Prostate gland (tissue), 2 donors: Measurements from ENCODE around the gene AMOTL2. TPM values are rescaled to one million over a fixed set of nuclear protein-coding genes. Genes with fewer than 3 reads are reported as not detected.

ENCODE experiments used
- DNase-seq: peaks from one replicate; pipeline ENCODE4 v3.0.0-alpha.2; 2019; ENCODE audit warnings: low spot score
- H3K27ac ChIP-seq, 2 donors: fragments of 200-600 bp; sonication (generic); 2 replicates each; pipeline ENCODE4 v1.5.1; 2017 to 2019
- H3K27me3 ChIP-seq: fragments of 200-600 bp; sonication (generic); replicated peaks from 2 replicates; pipeline ENCODE4 v1.5.1; 2019; ENCODE audit not compliant: insufficient read depth
- H3K36me3 ChIP-seq, 2 donors: fragments of 200-600 bp; sonication (generic); 1 replicate in 1 of 2; 2 replicates in 1 of 2; pipeline versions ENCODE4 v1.5.1 to v1.8.1; 2017 to 2019
- H3K4me1 ChIP-seq: fragments of 200-600 bp; sonication (generic); replicated peaks from 2 replicates; pipeline ENCODE4 v1.5.1; 2019
- H3K4me3 ChIP-seq, 2 donors: fragments of 200-600 bp; sonication (generic); 2 replicates each; pipeline ENCODE4 v1.5.1; 2017 to 2019
- H3K9me3 ChIP-seq: fragments of 200-600 bp; sonication (generic); 2 replicates; pipeline ENCODE4 v1.5.1; 2017
- POLR2A ChIP-seq: fragments of 450-650 bp; IDR thresholded peaks from one replicate; pipeline ENCODE4 v1.6.1; 2016; ENCODE audit warnings: antibody characterized with exemption, mild to moderate bottlenecking
- POLR2AphosphoS5 ChIP-seq: sonication (generic); formaldehyde crosslinking; IDR thresholded peaks from one replicate; pipeline ENCODE4 v1.6.1; 2017; ENCODE audit warnings: antibody characterized with exemption
- WGBS: methylation state at CpG from one replicate; pipeline ENCODE4 v1.1.5; 2018; 5-methylcytosine and 5-hydroxymethylcytosine counted together
- intact Hi-C: fragments of 100-400 bp; cut with DNase I; formaldehyde crosslinking; loops from one replicate; pipeline ENCODE4 v1.14.2; 2022
- total RNA-seq, 2 donors: library from RNA; depleted of rRNA; stranded (reverse); fragments of >200 nt; gene quantifications; one replicate each; pipeline ENCODE4 v1.1.0, GENCODE V29; 2016
- TF ChIP-seq, protein P1 (sequence below), 4 experiments: fragments of 200-600 bp in 2 of 4; fragments of 450-650 bp in 2 of 4; sonication (generic) in 2 of 4; IDR thresholded peaks; 1 replicate in 3 of 4; 2 replicates in 1 of 4; pipeline ENCODE4 v1.5.1; 2016 to 2019; ENCODE audit warnings: antibody characterized with exemption in 4 of 4, mild to moderate bottlenecking in 2 of 4, moderate library complexity in 2 of 4

AMOTL2 gene
- total RNA-seq, 2 donors from 2014 or later, result 86.1 to 92.8 TPM

DNA sequence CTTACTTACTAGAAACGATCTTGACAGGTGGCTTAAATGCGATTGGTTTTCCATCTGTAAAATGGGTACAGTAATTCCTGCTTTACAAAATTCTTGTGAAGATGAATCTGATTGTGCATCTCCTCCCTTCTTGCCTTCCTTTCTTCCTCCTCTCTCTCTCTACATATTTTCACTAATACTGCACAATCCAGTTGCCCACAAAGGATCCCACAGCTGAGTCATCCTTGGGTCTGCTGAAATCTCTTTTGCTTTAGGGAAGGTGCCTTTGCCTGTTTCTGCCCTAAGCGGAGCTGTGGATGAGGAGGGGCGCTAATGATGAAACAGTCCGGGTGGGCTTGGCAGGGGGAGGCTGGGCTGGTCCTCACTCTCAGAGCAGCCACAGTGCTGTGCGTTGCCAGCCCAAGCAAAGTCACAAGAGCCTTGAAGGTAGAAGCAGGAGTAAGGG, 46.1 kb downstream of the AMOTL2 start:
- Histone ChIP-seq H3K4me1 (peaks cover 5% of the 10 kb centered on the region), H3K27ac (no peak overlapping the region), H3K27me3 (no peaks in the 10 kb centered on the region), H3K9me3 (no peaks in the 10 kb centered on the region), H3K36me3 (no peaks in the 10 kb centered on the region), H3K4me3 (no peak overlapping the region)
- 68% methylated on average over 6 of the region's 6 CpGs for WGBS
- intact Hi-C loops, result no loop called here
- TF ChIP-seq POLR2A, result no peak
- TF ChIP-seq, protein P1, sequence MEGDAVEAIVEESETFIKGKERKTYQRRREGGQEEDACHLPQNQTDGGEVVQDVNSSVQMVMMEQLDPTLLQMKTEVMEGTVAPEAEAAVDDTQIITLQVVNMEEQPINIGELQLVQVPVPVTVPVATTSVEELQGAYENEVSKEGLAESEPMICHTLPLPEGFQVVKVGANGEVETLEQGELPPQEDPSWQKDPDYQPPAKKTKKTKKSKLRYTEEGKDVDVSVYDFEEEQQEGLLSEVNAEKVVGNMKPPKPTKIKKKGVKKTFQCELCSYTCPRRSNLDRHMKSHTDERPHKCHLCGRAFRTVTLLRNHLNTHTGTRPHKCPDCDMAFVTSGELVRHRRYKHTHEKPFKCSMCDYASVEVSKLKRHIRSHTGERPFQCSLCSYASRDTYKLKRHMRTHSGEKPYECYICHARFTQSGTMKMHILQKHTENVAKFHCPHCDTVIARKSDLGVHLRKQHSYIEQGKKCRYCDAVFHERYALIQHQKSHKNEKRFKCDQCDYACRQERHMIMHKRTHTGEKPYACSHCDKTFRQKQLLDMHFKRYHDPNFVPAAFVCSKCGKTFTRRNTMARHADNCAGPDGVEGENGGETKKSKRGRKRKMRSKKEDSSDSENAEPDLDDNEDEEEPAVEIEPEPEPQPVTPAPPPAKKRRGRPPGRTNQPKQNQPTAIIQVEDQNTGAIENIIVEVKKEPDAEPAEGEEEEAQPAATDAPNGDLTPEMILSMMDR (IDR thresholded peaks at IDR 0.05), result no peak
- no peak for TF ChIP-seq POLR2AphosphoS5
- no peak for DNase-seq

DNA sequence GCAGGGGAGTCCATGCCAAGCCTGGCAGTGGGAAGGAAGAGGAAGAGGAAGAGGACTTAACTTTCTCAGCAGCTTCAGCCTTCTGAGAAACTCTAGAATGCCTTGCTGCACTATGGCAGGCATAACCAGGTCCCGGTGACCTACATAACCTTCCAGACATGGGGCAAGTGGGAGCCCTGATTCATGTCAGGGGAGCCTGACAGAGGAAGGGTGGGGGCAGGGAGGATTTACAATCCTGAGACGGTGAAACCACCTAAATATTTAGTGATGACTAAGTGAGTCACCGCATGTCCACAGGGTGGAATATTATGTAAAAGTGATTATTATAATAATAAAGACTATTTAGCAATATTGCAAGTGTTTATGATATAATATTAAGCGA, 46.7 kb downstream of the AMOTL2 start:
- no peak overlapping the region for H3K4me3 ChIP-seq
- DNase-seq, result no peak
- no peaks in the 10 kb centered on the region for H3K9me3 ChIP-seq
- H3K4me1 ChIP-seq, result peaks cover 5% of the 10 kb centered on the region
- intact Hi-C loops, result no loop called here
- no peak for TF ChIP-seq POLR2AphosphoS5
- TF ChIP-seq, protein P1 (IDR thresholded peaks at IDR 0.05), result no peak
- TF ChIP-seq POLR2A, result no peak
- no peaks in the 10 kb centered on the region for H3K27me3 ChIP-seq
- H3K27ac ChIP-seq, result no peak overlapping the region
- WGBS, result 74% methylated on average over 4 of the region's 4 CpGs
- no peaks in the 10 kb centered on the region for H3K36me3 ChIP-seq

DNA sequence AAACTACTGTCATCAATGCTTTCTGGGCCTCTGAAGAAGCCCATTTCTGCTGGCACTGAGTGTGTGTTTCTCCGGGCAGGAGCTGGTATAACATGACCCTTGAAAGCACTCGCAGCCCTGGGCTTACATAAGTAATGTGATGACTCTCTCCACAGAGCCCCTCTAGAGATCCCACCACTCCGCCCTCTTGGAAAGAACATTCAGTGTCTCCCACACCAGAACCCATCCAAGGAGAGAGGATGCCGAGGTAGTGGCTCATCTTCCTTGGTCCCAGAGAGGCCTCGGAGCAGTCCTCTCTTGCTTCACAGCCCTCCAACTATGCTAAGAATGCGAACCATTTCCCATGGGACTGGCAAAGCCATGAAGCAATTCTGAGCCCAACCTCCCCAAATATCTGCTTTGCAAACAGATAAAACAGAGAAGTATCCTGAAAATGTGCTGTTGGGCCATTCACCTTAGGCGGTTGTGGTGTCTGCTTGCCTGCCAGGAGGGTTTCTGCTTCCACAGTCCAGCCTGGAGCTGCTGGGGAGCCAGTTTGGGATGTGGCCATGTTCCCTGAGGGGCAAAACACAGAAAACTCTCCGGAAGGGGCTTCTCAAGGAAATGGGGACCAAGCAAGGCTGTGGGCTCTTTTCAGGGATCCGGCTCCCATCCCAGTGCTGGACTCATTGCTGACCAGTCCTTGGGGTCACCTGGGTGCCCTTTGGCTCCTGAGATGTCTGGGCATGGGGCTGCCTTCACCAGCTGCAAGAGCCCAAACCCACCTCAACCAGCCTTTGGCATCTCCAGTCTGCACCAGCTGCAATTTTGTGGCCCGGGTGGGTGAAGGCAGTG, 47.3 kb downstream of the AMOTL2 start:
- H3K4me1 ChIP-seq, result peaks cover 5% of the 10 kb centered on the region
- intact Hi-C loops, result no loop called here
- 59% methylated on average over 10 of the region's 10 CpGs for WGBS

DNA sequence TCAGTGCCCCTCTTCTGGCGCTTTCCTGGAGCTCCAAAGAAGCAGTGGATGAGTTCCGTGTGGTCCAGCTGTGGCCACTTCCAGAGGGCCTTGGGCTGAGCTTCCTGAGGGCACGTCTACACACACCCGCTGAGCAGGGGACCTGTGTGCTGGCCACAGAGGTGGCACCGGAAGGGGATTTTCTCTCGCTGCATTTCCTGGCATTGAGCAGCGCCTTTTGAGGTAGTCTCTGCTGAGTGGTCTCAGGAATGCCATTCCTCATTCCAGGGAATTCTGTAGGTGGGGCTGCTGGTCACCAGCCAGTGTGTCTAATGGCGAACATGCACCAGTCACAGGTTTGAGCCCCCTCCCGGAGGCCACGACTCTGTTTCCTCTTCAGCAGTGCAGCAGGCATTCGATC, 48.1 kb downstream of the AMOTL2 start:
- Histone ChIP-seq H3K27ac (no peak overlapping the region), H3K4me1 (peaks cover 5% of the 10 kb centered on the region), H3K4me3 (no peak overlapping the region), H3K36me3 (no peaks in the 10 kb centered on the region), H3K27me3 (no peaks in the 10 kb centered on the region), H3K9me3 (no peaks in the 10 kb centered on the region)
- no peak for TF ChIP-seq POLR2A
- no peak for TF ChIP-seq POLR2AphosphoS5
- WGBS, result 68% methylated on average over 11 of the region's 11 CpGs
- intact Hi-C loops, result no loop called here
- DNase-seq, result no peak

More for the DNA sequence above, 47.3 kb downstream of the AMOTL2 start:
- H3K27ac ChIP-seq, result no peak overlapping the region
- no peaks in the 10 kb centered on the region for H3K36me3 ChIP-seq
- H3K27me3 ChIP-seq, result no peaks in the 10 kb centered on the region
- peak; percentile 14 for TF ChIP-seq POLR2AphosphoS5
- TF ChIP-seq, protein P1 (IDR thresholded peaks at IDR 0.05), result no peak
- no peaks in the 10 kb centered on the region for H3K9me3 ChIP-seq
- DNase-seq, result no peak
- H3K4me3 ChIP-seq, result no peak overlapping the region

DNA sequence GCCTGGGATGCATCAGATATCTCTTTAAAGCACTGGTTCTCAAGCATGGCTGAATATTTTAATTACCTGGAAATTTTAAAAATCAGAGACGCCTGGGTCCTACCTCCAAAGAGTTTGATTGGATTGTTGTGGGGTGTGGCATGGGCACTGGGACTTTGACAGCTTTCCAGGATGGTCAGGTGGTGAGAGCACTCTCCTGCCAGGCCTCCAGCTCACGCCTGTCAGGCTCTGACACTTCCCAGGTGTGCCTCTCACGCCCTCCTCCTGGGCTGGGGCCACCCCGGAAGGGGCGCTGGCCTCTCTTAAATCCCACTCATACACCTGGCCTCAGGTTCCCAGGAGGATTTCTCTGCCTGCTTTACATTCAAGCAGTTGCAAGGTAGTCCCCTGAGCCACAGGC, 48.5 kb downstream of the AMOTL2 start:
- H3K27me3 ChIP-seq, result no peaks in the 10 kb centered on the region
- 59% methylated on average over 5 of the region's 5 CpGs for WGBS
- no peak overlapping the region for H3K4me3 ChIP-seq
- no peaks in the 10 kb centered on the region for H3K36me3 ChIP-seq
- H3K4me1 ChIP-seq, result peaks cover 5% of the 10 kb centered on the region
- TF ChIP-seq POLR2AphosphoS5 (no peak), POLR2A (no peak)
- TF ChIP-seq, protein P1 (IDR thresholded peaks at IDR 0.05), result no peak
- H3K27ac ChIP-seq, result no peak overlapping the region
- no peak for DNase-seq
- intact Hi-C loops, result no loop called here
- no peaks in the 10 kb centered on the region for H3K9me3 ChIP-seq
